CD4-positive, alpha-beta T cell treated with Interleukin-1 beta for 1 hour (primary cell): Measurements from ENCODE around the gene SLC9B1.

Experiments
- DNase-seq, 2 donors: peaks; one replicate each; pipeline ENCODE4 v3.0.0-alpha.2; 2020 to 2022

SLC9B1 gene

GRCh38 chr4:103019308-103020124 lies at the start of gene SLC9B1:
TSS of gene SLC9B1 (minus strand) at chr4:103019705. CDS start at chr4:102991711, 27,994 bp downstream.
- peak; percentile 95 for DNase-seq

DNA sequence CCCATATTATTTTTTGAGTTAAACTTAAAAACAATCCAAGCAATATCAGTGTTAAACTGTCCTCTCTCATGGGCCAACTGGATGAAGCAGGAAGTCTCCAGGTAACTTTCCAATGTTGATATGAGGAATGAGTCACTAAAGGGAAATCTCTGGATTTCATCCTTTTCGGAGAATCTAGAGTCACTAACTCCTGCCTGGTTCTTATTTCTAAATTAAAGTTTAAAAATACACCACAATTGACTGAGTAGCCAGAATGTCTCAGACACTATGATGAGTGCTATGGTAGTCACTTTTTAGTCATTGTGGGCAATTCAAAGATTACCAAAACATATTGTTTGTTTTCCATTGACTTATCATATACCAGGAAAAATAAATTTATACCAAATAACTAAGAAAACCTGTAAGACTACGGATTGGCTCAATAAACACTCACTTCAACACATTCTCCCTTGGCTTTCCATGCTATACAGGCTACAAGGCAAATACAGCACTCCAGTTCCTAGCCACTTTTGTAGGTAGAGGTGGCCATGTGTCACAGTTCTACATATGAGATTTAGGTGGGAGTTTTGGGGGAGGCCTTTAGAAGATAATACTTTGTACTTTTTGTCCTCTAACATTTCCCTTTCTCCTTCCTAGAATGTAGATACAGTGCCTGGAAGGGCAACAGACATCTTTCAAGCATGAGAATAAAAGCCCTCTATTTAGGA lies 48.5 kb upstream of the SLC9B1 start:
- DNase-seq, result no peak

- DNase-seq, result no peak
Observed at GRCh38 chr4:103060453-103061148, 41.1 kb upstream of the SLC9B1 start.

GRCh38 chr4:103054030-103054429 lies 34.5 kb upstream of the SLC9B1 start:
- no peak for DNase-seq

- no peak for DNase-seq
Observed at GRCh38 chr4:103052779-103053178, 33.3 kb upstream of the SLC9B1 start.

DNA sequence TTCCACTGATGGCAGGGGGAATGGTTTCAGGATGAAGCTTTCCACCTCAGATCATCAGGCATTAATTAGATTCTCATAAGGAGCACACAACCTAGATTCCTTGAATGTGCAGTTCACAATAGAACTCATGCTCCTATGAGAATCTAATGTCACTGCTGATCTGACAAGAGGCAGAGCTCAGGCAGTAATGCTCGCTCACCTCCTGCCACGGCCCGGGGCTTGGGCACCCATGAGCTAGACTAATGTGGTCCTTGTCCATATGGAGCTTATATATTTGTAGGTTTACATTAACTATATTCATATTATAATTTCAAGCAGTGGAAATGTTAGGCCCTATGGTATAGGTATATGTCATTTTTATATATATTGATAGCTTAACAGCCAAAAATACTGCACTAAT lies 32.6 kb upstream of the SLC9B1 start:
- DNase-seq, result no peak

GRCh38 chr4:103050736-103051436 lies 31.4 kb upstream of the SLC9B1 start:
- no peak for DNase-seq

DNA sequence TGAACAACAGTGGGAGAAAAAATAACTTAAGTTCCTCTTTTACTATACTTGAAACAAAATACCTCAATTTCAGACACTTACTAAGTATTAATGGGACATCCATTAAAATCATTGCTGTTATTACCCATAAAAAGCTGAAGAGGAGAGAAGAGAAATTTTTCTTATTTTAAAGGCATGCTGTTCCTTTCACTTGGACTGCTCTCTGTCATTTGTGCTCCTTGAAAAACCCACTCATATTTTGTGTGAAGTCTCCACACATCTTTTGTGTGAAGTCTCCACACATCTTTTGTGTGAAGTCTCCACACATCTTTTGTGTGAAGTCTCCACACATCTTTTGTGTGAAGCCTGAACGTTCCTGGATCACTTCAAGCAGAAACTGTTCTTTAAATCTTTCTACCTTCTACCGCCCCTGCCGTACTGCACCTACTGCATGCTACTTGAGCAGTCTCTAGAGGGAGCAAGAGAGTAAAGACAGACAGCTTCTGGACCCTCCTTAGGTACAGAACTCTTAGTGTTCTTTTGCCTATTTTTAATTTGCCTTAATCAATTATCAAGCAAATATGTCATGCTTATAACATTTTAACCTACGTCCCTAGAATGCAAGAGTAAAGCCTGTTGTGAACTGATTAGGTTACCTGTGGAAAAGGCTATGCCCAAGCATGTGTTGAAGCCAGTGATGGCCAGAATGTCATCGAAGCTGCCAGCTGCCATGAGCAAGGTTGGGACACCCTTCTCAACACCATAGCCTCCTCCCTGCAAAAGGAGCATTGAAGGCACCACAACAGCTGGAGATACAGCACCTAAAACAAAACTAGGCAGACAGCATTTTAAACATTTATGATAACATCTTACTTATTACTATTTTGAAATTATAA lies 27.1 kb upstream of the SLC9B1 start:
- DNase-seq, result peak; percentile 36 to 60

- DNase-seq, result no peak
Observed at GRCh38 chr4:103044183-103044582, 24.7 kb upstream of the SLC9B1 start.

DNA sequence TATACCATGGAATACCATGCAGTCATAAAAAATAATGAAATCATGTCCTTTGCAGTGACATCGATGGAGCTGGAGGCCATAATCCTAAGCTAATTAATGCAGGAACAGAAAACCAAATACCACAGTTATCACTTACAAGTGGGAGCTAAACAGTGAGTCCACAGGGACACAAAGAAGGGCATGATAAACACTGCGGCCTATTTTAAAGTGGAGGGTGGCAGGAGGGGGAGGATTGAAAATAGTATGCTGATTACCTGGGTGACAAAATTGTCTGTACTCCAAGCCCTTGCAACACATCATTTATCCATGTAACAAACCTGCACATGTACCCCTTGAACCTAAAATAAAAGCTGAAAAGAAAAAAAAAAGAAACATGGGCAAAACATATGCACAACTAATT lies 16.7 kb upstream of the SLC9B1 start:
- DNase-seq, result no peak

- no peak for DNase-seq
Observed at GRCh38 chr4:103032574-103032973, 13.1 kb upstream of the SLC9B1 start.

GRCh38 chr4:103030791-103031190 lies 11.3 kb upstream of the SLC9B1 start:
- no peak for DNase-seq

DNA sequence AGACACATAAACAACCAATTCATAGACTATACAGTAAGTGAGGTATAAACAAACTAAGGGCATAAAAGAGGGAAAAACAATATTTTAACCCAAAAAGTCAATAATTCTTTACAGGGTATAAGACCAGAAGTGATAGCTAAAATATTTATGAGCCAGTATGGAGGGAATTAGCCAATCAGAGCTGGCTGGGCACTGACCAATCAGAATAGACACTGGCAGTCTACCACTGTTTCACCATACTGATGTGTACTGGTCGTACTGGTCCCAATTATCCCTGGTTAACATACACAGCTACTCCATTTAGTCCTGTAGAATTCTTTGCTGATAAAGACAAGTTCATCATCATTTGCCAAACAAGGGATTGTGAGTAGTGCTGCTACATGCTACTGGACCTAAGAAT lies 9.8 kb upstream of the SLC9B1 start:
- DNase-seq, result no peak

- DNase-seq, result no peak
Observed at GRCh38 chr4:103026868-103027267, 7.4 kb upstream of the SLC9B1 start.

DNA sequence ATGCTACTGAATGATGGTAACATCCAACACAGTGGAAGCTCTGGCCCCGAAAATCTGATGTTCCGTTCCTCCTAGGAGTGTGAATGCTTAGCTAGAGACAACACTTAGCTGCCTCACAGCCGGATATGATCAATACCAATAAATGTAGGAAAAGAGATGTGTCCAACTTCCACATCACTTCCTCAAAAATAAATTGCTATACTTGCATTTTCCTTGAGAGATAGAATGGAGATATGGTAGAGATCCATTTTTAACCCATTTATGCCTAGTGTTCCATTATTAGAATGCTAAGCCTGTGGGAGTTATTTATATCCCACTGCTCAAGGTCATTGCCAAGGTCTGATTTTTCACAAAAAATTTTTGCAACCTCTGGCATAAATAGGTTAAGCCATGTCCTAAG lies 5.5 kb upstream of the SLC9B1 start:
- no peak for DNase-seq

GRCh38 chr4:103021120-103021519 lies 1.6 kb upstream of the SLC9B1 start:
- DNase-seq, result no peak

GRCh38 chr4:103018391-103019307 lies 856 bp downstream of the SLC9B1 start:
- peak in 1 of 2 donors; percentile 12 for DNase-seq

GRCh38 chr4:103012551-103012950 lies 7.0 kb downstream of the SLC9B1 start:
- DNase-seq, result no peak

GRCh38 chr4:103012060-103012459 lies 7.4 kb downstream of the SLC9B1 start:
- no peak for DNase-seq

GRCh38 chr4:103011378-103012025 lies 8.0 kb downstream of the SLC9B1 start:
- DNase-seq, result no peak
